Activated naive CD4-positive, alpha-beta T cell treated with anti-CD3 and anti-CD28 coated beads, Interleukin-2, amount 50 U/mL, for 24 hours (primary cell): Measurements from ENCODE around the gene MRPS31.
"Not testable (repeated sequence)": the region's sequence is repeated elsewhere in the genome, so short reads cannot be mapped to it uniquely, and the experiment has no call there.

Experiments
- H3K27ac Mint-ChIP-seq: one replicate; pipeline ENCODE4 v1.8.0; 2021; ENCODE audit warnings: mild to moderate bottlenecking, mixed read lengths
- H3K27me3 Mint-ChIP-seq: one replicate; pipeline ENCODE4 v1.8.0; 2021; ENCODE audit warnings: mixed read lengths
- H3K36me3 Mint-ChIP-seq: one replicate; pipeline ENCODE4 v1.8.0; 2021; ENCODE audit warnings: mixed read lengths
- H3K4me1 Mint-ChIP-seq: one replicate; pipeline ENCODE4 v1.8.0; 2021; ENCODE audit warnings: mixed read lengths
- H3K4me3 Mint-ChIP-seq: one replicate; pipeline ENCODE4 v1.8.0; 2021; ENCODE audit warnings: mild to moderate bottlenecking, mixed read lengths
- H3K9me3 Mint-ChIP-seq: one replicate; pipeline ENCODE4 v1.8.0; 2021; ENCODE audit warnings: mixed read lengths

Gene MRPS31

DNA sequence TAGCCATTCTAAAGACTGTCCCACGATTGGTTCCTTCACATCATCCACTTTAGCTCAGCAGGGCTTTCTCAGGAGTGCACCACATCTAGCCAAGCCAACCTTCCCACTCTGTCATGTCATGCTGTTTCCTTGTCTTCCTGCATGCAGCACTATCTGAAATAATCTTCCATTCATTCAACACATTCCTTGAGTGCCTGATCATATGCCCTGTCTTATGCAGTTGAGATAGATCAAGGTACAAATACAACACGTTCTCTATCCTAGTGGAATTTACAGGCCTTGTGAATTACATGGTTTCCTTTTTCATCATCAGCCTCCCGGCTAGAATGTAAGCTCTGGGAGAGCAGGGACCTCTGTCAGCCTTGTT lies 6.8 kb upstream of the MRPS31 start:
- Mint-ChIP-seq H3K27me3 (no peaks in the 10 kb centered on the region), H3K36me3 (no peaks in the 10 kb centered on the region), H3K27ac (peak overlapping the region; percentile 98), H3K9me3 (no peaks in the 10 kb centered on the region), H3K4me1 (peaks cover 31% of the 10 kb centered on the region), H3K4me3 (peak overlapping the region; percentile 40)

GRCh38 chr13:40777166-40777808 lies 6.3 kb upstream of the MRPS31 start:
- Mint-ChIP-seq H3K4me1 (peaks cover 31% of the 10 kb centered on the region), H3K4me3 (peak overlapping the region; percentile 75), H3K36me3 (no peaks in the 10 kb centered on the region), H3K9me3 (no peaks in the 10 kb centered on the region), H3K27ac (peak overlapping the region; percentile 98), H3K27me3 (no peaks in the 10 kb centered on the region)

DNA sequence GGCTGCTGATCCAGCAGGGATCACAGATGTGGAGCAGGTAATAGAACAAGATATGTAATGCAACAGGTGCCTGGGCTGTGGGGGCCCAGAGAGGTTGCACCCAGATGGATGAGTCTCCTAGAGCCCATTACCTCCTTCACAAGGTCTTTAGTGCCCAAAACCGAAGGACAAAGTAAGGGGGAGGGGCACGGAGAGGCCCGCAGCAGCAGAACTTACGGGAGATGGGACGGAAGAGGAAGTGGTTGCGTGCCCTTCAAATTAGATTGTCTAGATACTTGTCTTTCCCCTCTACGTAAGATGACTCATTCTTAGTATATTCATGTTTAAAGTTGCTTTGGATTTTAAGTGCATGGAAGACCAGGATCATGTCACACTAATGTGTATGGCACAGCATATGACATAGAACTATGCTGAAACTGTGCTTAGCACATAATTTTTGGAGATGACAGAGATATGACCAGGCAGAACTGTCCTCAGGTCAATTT lies 5.7 kb upstream of the MRPS31 start:
- Mint-ChIP-seq H3K36me3 (no peaks in the 10 kb centered on the region), H3K27ac (peak overlapping the region; percentile 98), H3K4me3 (peak overlapping the region; percentile 75), H3K27me3 (no peaks in the 10 kb centered on the region), H3K4me1 (peaks cover 31% of the 10 kb centered on the region), H3K9me3 (no peaks in the 10 kb centered on the region)

- no peaks in the 10 kb centered on the region for H3K27me3 Mint-ChIP-seq
These were observed 5.2 kb upstream of the MRPS31 start for GRCh38 chr13:40776232-40776631.

GRCh38 chr13:40774672-40775071 lies 3.7 kb upstream of the MRPS31 start:
- H3K4me3 Mint-ChIP-seq: no peak overlapping the region
- H3K27me3 Mint-ChIP-seq: no peaks in the 10 kb centered on the region
- H3K9me3 Mint-ChIP-seq: no peaks in the 10 kb centered on the region
- peaks cover 40% of the 10 kb centered on the region for H3K4me1 Mint-ChIP-seq
- H3K27ac Mint-ChIP-seq: no peak overlapping the region
- no peaks in the 10 kb centered on the region for H3K36me3 Mint-ChIP-seq

More at GRCh38 chr13:40776232-40776631, 5.2 kb upstream of the MRPS31 start:
- peak overlapping the region; percentile 75 for H3K4me3 Mint-ChIP-seq
- no peaks in the 10 kb centered on the region for H3K9me3 Mint-ChIP-seq
- no peaks in the 10 kb centered on the region for H3K36me3 Mint-ChIP-seq
- peak overlapping the region; percentile 98 for H3K27ac Mint-ChIP-seq
- peaks cover 31% of the 10 kb centered on the region for H3K4me1 Mint-ChIP-seq

- H3K36me3 Mint-ChIP-seq: no peaks in the 10 kb centered on the region
- H3K9me3 Mint-ChIP-seq: no peaks in the 10 kb centered on the region
- H3K27me3 Mint-ChIP-seq: no peaks in the 10 kb centered on the region
- H3K27ac Mint-ChIP-seq: no peak overlapping the region
- H3K4me3 Mint-ChIP-seq: peak overlapping the region; percentile 44
- H3K4me1 Mint-ChIP-seq: peaks cover 39% of the 10 kb centered on the region
These were observed 1.9 kb upstream of the MRPS31 start for GRCh38 chr13:40772765-40773473.

DNA sequence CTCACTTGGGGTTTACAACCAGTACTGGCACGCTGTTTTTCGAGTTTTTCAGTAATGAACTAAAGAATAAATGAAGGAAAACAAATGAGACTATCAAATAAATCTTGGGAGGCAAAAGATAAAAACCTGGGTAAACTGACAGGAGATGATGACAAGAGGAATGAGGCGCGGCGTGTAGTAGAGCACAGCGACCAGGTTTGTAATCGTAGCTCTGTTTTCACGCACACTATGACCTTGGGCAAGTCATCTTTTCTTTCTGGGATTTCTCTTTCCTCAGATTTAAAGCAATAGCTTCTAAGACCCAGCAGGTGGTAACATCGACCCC lies 419 bp downstream of the MRPS31 start:
- Mint-ChIP-seq H3K36me3 (no peaks in the 10 kb centered on the region), H3K27ac (peak overlapping the region; percentile 96), H3K27me3 (no peaks in the 10 kb centered on the region)

GRCh38 chr13:40769970-40770369 lies 1.0 kb downstream of the MRPS31 start:
- no peaks in the 10 kb centered on the region for H3K27me3 Mint-ChIP-seq
- H3K4me3 Mint-ChIP-seq: peak overlapping the region; percentile 96
- H3K36me3 Mint-ChIP-seq: no peaks in the 10 kb centered on the region
- H3K27ac Mint-ChIP-seq: peak overlapping the region; percentile 96
- H3K4me1 Mint-ChIP-seq: peaks cover 36% of the 10 kb centered on the region
- H3K9me3 Mint-ChIP-seq: no peaks in the 10 kb centered on the region

More for the DNA sequence above, 419 bp downstream of the MRPS31 start:
- peak overlapping the region; percentile 96 for H3K4me3 Mint-ChIP-seq
- peaks cover 32% of the 10 kb centered on the region for H3K4me1 Mint-ChIP-seq
- H3K9me3 Mint-ChIP-seq: no peaks in the 10 kb centered on the region

DNA sequence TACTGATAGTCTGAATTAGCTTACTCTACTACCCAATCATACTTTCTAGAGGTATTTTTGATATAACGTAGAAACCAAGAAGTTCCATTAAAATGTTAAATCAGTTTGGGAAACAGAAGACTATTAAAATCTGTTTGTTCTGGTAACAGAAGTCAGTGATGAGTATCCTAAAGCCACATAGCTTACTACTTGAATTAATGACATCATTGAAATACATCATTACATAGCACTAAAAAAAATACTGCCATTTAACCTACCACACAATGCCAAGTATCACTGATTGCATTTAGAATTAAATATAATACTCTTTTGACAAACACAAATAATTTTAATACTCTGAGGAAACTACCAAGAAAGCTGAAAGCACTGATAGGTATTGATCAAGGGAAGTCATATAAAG lies 5.4 kb downstream of the MRPS31 start:
- peaks cover 11% of the 10 kb centered on the region for H3K36me3 Mint-ChIP-seq
- peaks cover 71% of the 10 kb centered on the region for H3K4me1 Mint-ChIP-seq
- no peaks in the 10 kb centered on the region for H3K27me3 Mint-ChIP-seq
- H3K27ac Mint-ChIP-seq: peak overlapping the region; percentile 23
- no peak overlapping the region for H3K4me3 Mint-ChIP-seq
- H3K9me3 Mint-ChIP-seq: no peaks in the 10 kb centered on the region

- Mint-ChIP-seq H3K27ac (peak overlapping the region; percentile 96), H3K4me3 (peak overlapping the region; percentile 66), H3K36me3 (peaks cover 13% of the 10 kb centered on the region), H3K27me3 (no peaks in the 10 kb centered on the region), H3K4me1 (peaks cover 64% of the 10 kb centered on the region), H3K9me3 (no peaks in the 10 kb centered on the region)
These were observed 6.2 kb downstream of the MRPS31 start for GRCh38 chr13:40764587-40765403.

DNA sequence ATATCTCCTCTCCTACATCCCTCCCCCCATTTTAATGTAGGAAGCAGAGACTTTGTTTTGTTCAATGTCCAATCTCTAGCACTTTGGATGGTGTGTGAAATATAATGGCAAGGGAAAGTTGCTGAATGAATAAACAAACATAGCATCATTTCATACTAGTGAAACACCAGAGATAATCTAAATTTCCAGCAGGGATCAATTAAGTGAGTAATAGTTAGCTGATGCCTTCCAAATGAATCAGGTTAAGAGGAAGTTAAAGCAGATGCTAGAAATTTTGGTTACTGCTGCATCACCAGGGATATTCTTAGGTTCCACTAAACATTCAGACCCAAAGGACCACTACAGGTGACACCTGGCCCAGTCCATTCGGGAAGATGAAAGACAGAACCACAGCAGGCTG lies 8.1 kb downstream of the MRPS31 start:
- Mint-ChIP-seq H3K27me3 (no peaks in the 10 kb centered on the region), H3K27ac (peak overlapping the region; percentile 82), H3K9me3 (no peaks in the 10 kb centered on the region), H3K4me3 (no peak overlapping the region), H3K36me3 (peaks cover 20% of the 10 kb centered on the region), H3K4me1 (peaks cover 60% of the 10 kb centered on the region)

- no peaks in the 10 kb centered on the region for H3K27me3 Mint-ChIP-seq
- peaks cover 28% of the 10 kb centered on the region for H3K4me1 Mint-ChIP-seq
- peaks cover 25% of the 10 kb centered on the region for H3K36me3 Mint-ChIP-seq
- H3K9me3 Mint-ChIP-seq: no peaks in the 10 kb centered on the region
- H3K27ac Mint-ChIP-seq: peak overlapping the region; percentile 10
- no peak overlapping the region for H3K4me3 Mint-ChIP-seq
These were observed 12.2 kb downstream of the MRPS31 start for GRCh38 chr13:40758811-40759210.

DNA sequence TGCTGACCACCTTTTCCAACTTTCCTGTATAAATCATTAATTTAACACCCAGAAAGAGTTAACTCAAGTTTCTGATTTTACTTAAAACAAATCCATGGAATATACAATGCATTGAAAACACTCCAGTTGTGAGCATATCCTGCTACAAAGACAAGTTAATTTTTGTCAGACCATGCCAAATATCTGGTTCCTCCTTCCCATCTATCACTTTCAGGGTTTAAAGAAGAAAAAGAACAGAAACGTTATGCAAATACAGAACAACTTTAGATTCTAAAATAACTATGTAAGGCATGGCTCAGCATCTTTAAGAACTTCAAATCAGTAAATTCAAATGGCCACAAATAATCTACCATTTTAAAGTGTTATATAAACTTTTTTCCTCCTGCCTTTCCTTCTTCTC lies 14.9 kb downstream of the MRPS31 start:
- peaks cover 17% of the 10 kb centered on the region for H3K36me3 Mint-ChIP-seq
- H3K27ac Mint-ChIP-seq: no peak overlapping the region
- H3K9me3 Mint-ChIP-seq: no peaks in the 10 kb centered on the region
- no peaks in the 10 kb centered on the region for H3K27me3 Mint-ChIP-seq
- H3K4me1 Mint-ChIP-seq: peaks cover 8% of the 10 kb centered on the region
- H3K4me3 Mint-ChIP-seq: no peak overlapping the region

GRCh38 chr13:40755082-40755700 lies 15.8 kb downstream of the MRPS31 start:
- H3K27ac Mint-ChIP-seq: no peak overlapping the region
- no peaks in the 10 kb centered on the region for H3K27me3 Mint-ChIP-seq
- H3K9me3 Mint-ChIP-seq: no peaks in the 10 kb centered on the region
- H3K4me3 Mint-ChIP-seq: no peak overlapping the region
- H3K36me3 Mint-ChIP-seq: peaks cover 19% of the 10 kb centered on the region
- H3K4me1 Mint-ChIP-seq: peaks cover 3% of the 10 kb centered on the region

GRCh38 chr13:40749327-40749726 lies 21.7 kb downstream of the MRPS31 start:
- Mint-ChIP-seq H3K9me3 (no peaks in the 10 kb centered on the region), H3K36me3 (peaks cover 8% of the 10 kb centered on the region), H3K27ac (no peak overlapping the region), H3K4me1 (peaks cover 3% of the 10 kb centered on the region), H3K27me3 (no peaks in the 10 kb centered on the region), H3K4me3 (no peak overlapping the region)

- H3K4me1 Mint-ChIP-seq: peaks cover 24% of the 10 kb centered on the region
- peaks cover 13% of the 10 kb centered on the region for H3K36me3 Mint-ChIP-seq
- H3K4me3 Mint-ChIP-seq, H3K9me3 Mint-ChIP-seq, H3K27ac Mint-ChIP-seq, H3K27me3 Mint-ChIP-seq: not testable (repeated sequence)
These were observed 35.8 kb downstream of the MRPS31 start for GRCh38 chr13:40735232-40735548.
